Brain microvascular endothelial cell (primary cell): ENCODE results near the gene RASL11A.

ENCODE experiments used
- DNase-seq: peaks from one replicate; pipeline ENCODE4 v3.0.0-alpha.2; 2020
- H3K27ac ChIP-seq: fragments of 250-450 bp; sonication (Bioruptor Pico); 2 replicates; pipeline ENCODE4 v1.5.1; 2020; ENCODE audit warnings: mild to moderate bottlenecking, moderate library complexity
- H3K27me3 ChIP-seq: fragments of 250-450 bp; sonication (Bioruptor Pico); replicated peaks from 2 replicates; pipeline ENCODE4 v1.5.1; 2020; ENCODE audit warnings: mild to moderate bottlenecking
- H3K36me3 ChIP-seq: fragments of 250-450 bp; sonication (Bioruptor Pico); replicated peaks from 2 replicates; pipeline ENCODE4 v1.5.1; 2020; ENCODE audit warnings: mild to moderate bottlenecking
- H3K4me3 ChIP-seq: 2 replicates; pipeline ENCODE4 v1.5.1; 2011; ENCODE audit warnings: low read depth, mild to moderate bottlenecking, control low read depth, low read length, moderate library complexity
- CTCF ChIP-seq: IDR thresholded peaks from 2 replicates; pipeline ENCODE4 v1.5.1; 2011; ENCODE audit warnings: low read depth, mild to moderate bottlenecking, moderate library complexity, low read length, control low read depth, inconsistent platforms; ENCODE audit errors: missing control alignments
- in situ Hi-C: cut with HindIII; loops from 2 replicates; pipeline ENCODE4 v1.10.0; 2017; ENCODE audit warnings: low sequenced_read_pairs, low pct_ligation_motif_present

The RASL11A gene

GRCh38 chr13:27280009-27280656, 9.5 kb downstream of the RASL11A start:
- no peak for DNase-seq
- in situ Hi-C loops, result no loop called here
- no peak overlapping the region for H3K27ac ChIP-seq
- H3K27me3 ChIP-seq, result no peaks in the 10 kb centered on the region
- H3K4me3 ChIP-seq, result no peak overlapping the region
- H3K36me3 ChIP-seq, result no peaks in the 10 kb centered on the region
- TF ChIP-seq CTCF, result no peak

GRCh38 chr13:27280841-27281240, 10.2 kb downstream of the RASL11A start:
- no peak for DNase-seq
- no peak for TF ChIP-seq CTCF
- in situ Hi-C loops, result no loop called here
- no peak overlapping the region for H3K4me3 ChIP-seq
- no peaks in the 10 kb centered on the region for H3K27me3 ChIP-seq
- no peaks in the 10 kb centered on the region for H3K36me3 ChIP-seq
- no peak overlapping the region for H3K27ac ChIP-seq

DNA sequence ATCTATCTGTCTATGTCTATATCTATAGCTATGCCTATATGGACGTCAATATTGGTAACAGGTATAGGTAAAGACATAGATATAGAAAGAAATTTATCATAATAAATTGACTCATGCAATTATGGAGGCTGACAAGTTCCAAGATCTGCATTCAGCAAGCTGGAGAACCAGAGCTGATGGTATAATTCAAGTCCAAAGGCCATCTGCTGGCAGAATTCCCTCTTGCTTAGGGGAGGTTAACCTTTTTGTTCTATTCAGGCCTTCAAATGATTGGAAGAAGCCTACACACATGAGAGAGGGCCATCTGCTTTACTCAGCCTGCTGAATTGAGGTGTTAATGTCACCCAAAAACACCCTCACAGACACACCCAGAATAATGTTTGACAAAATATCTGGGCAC, 10.8 kb downstream of the RASL11A start:
- Histone ChIP-seq H3K36me3 (no peaks in the 10 kb centered on the region), H3K27me3 (no peaks in the 10 kb centered on the region), H3K4me3 (no peak overlapping the region), H3K27ac (no peak overlapping the region)
- in situ Hi-C loops, result no loop called here
- TF ChIP-seq CTCF, result no peak
- no peak for DNase-seq

DNA sequence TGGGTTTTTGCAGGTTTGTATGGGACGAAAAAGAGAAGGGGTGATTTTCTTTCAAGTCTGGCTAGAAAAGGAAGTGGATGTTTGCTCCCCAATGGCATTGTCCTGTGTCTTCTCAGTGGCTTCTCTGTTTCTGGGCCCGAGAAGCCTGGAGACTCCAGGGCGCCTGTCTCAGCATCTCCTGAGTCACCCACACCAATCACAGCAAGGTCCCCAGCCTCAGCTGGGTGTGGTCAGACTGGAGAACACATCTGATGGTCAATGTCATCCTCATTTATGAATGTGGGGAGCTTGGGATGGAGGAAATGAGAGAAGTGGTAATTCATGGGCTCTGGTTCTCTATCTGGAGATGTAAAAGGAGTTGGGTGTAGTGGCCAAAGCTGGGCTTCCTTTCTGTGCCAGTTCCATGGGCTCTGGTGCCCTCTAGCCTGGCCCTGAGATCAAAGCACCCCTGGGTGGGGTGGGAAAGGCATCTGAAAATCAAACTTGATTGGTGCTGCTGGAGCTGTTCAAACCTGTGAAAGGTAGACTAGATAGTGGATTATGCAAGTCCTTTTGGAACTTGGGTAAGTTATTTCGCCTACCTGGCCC, 13.4 kb downstream of the RASL11A start:
- peak; percentile 55 for TF ChIP-seq CTCF
- Histone ChIP-seq H3K4me3 (no peak overlapping the region), H3K36me3 (no peaks in the 10 kb centered on the region), H3K27me3 (no peaks in the 10 kb centered on the region), H3K27ac (no peak overlapping the region)
- in situ Hi-C loops, result no loop called here
- DNase-seq, result no peak

DNA sequence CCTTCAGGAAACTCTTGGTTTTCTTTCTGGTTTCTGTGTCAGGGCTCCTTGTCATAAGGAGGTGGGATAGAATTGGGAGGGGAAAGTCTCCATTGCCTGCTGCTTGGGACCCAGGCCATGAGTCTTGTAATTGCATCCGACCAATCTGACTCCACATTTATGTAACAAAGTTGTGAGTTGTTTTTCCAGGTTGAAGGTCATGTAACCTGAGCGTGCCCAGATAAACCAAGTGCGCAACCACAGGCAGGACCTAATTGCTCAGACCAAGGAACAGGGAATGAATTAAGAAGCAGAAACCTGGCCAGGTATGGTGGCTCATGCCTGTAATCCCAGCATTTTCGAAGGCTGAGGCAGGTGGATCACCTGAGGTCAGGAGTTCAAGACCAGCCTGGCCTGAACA, 17.8 kb downstream of the RASL11A start:
- no peak for TF ChIP-seq CTCF
- no peak overlapping the region for H3K4me3 ChIP-seq
- H3K36me3 ChIP-seq, result no peaks in the 10 kb centered on the region
- DNase-seq, result no peak
- H3K27ac ChIP-seq, result no peak overlapping the region
- H3K27me3 ChIP-seq, result no peaks in the 10 kb centered on the region
- in situ Hi-C loops, result no loop called here
